K562 (cell line): Measurements from ENCODE around the gene BTRC. TPM values are rescaled to one million over a fixed set of nuclear protein-coding genes. Genes with fewer than 3 reads are reported as not detected.

Experiments
- ATAC-seq: fragments of 200-7000 bp; cut with Tn5 transposase; 3 replicates; pipeline ENCODE4 v1.9.1; 2020; ENCODE audit warnings: moderate library complexity
- BruUV-seq: library from RNA; stranded (reverse); fragments of 400-500 nt; replicated peaks from 2 replicates; lab custom pipeline; 2021; lab: Mats Ljungman, UMichigan
- CTCF ChIA-PET: fragments of 300-600 bp; formaldehyde crosslinking; extraction: SDS; loops from one replicate; lab custom pipeline; 2021; ENCODE audit warnings: low intra/inter-chr PET ratio; lab: Yijun Ruan, JAX
- POLR2A ChIA-PET: fragments of 300-600, 350-650 bp; sonication (Branson Sonifier 250); formaldehyde crosslinking; extraction: SDS; loops from one replicate; lab custom pipeline; 2021; ENCODE audit warnings: antibody characterized with exemption, inconsistent platforms; lab: Yijun Ruan, JAX
- DNase-seq, 4 experiments: peaks; one replicate each; pipeline versions ENCODE4 v3.0.0 to v3.0.0-alpha.2; 2011 to 2018; ENCODE audit warnings: low spot score in 3 of 4, mixed read lengths in 3 of 4; ENCODE audit errors: extremely low read depth in 1 of 4
- FAIRE-seq: peaks from 2 replicates; lab custom pipeline; 2011; peaks lifted over from hg19 to GRCh38; lab: Jason Lieb, UNC
- H2AFZ ChIP-seq: 2 replicates; pipeline ENCODE4 v1.6.0; 2011; ENCODE audit warnings: low read depth, low read length, control low read depth, inconsistent platforms
- H3K27ac ChIP-seq: fragments of 200-600 bp; 3 replicates; pipeline ENCODE4 v1.8.0; 2011; ENCODE audit warnings: low read depth, mild to moderate bottlenecking, control low read depth, inconsistent platforms, low read length, moderate library complexity, mixed read lengths; ENCODE audit errors: extremely low read depth
- H3K27me3 ChIP-seq, 2 experiments: fragments of 300-600 bp in 1 of 2; 2 replicates in 1 of 2; 3 replicates in 1 of 2; pipeline versions ENCODE4 v1.6.0 to v1.8.0; 2011; ENCODE audit warnings: inconsistent platforms in 2 of 2, low read length in 2 of 2, mild to moderate bottlenecking in 1 of 2, mixed read lengths in 1 of 2, moderate library complexity in 1 of 2; ENCODE audit not compliant: control insufficient read depth in 2 of 2, insufficient read depth in 2 of 2
- H3K36me3 ChIP-seq: fragments of 300-600 bp; 3 replicates; pipeline ENCODE4 v1.8.0; 2011; ENCODE audit warnings: mild to moderate bottlenecking, low read length, inconsistent platforms; ENCODE audit not compliant: control insufficient read depth, insufficient read depth
- H3K4me1 ChIP-seq, 2 experiments: fragments of 200-600 bp in 1 of 2; replicated peaks in 1 of 2; 2 replicates in 1 of 2; 3 replicates in 1 of 2; pipeline versions ENCODE4 v1.5.1 to v1.8.0; 2011; ENCODE audit warnings: inconsistent platforms in 2 of 2, low read length in 2 of 2, mild to moderate bottlenecking in 1 of 2, mixed read lengths in 1 of 2, moderate library complexity in 1 of 2; ENCODE audit not compliant: control insufficient read depth in 2 of 2, insufficient read depth in 2 of 2
- H3K4me2 ChIP-seq: 2 replicates; pipeline ENCODE4 v1.6.1; 2011; ENCODE audit warnings: low read length, control low read depth, inconsistent platforms, mixed read lengths; ENCODE audit not compliant: insufficient read depth
- H3K4me3 ChIP-seq: fragments of 200-600 bp; sonication (generic), shearing (Covaris generic); 2 replicates; pipeline ENCODE4 v1.5.1; 2016; ENCODE audit warnings: control low read depth, inconsistent platforms
- H3K79me2 ChIP-seq: fragments of 200-600 bp; 3 replicates; pipeline ENCODE4 v1.8.0; 2011; ENCODE audit warnings: low read length, inconsistent platforms; ENCODE audit not compliant: control insufficient read depth, insufficient read depth
- H3K9ac ChIP-seq, 2 experiments: 2 replicates each; pipeline versions ENCODE4 v1.6.0 to v1.6.1; 2011; ENCODE audit warnings: low read depth in 2 of 2, low read length in 2 of 2, control low read depth in 1 of 2, inconsistent platforms in 1 of 2, mild to moderate bottlenecking in 1 of 2, mixed read lengths in 1 of 2; ENCODE audit not compliant: insufficient read depth in 1 of 2
- H3K9me1 ChIP-seq: one replicate; pipeline ENCODE4 v1.6.0; 2011; ENCODE audit warnings: inconsistent platforms, mild to moderate bottlenecking, low read length, moderate library complexity; ENCODE audit not compliant: control insufficient read depth, insufficient read depth
- H3K9me3 ChIP-seq: replicated peaks from 2 replicates; pipeline ENCODE4 v1.5.1; 2011; ENCODE audit warnings: low read depth, low read length, inconsistent platforms; ENCODE audit not compliant: control insufficient read depth, insufficient read depth
- H4K20me1 ChIP-seq: replicated peaks from 2 replicates; pipeline ENCODE4 v1.6.1; 2011; ENCODE audit warnings: low read length, inconsistent platforms, mixed read lengths; ENCODE audit not compliant: control insufficient read depth, insufficient read depth
- NR4A1 ChIP-seq, 2 experiments: fragments of 250-450 bp in 1 of 2; fragments of 450-650 bp in 1 of 2; sonication (Bioruptor Pico) in 1 of 2; IDR thresholded peaks; 2 replicates each; pipeline versions ENCODE4 v1.4.0 to v1.6.1; 2016 to 2020; ENCODE audit warnings: mild to moderate bottlenecking in 2 of 2, missing compliant biosample characterization in 1 of 2, missing genetic modification characterization in 1 of 2, moderate library complexity in 1 of 2
- WGBS: fragments of 100-300 bp; shearing (Covaris generic); methylation state at CpG from one replicate; pipeline ENCODE4 v1.1.6; 2016; ENCODE audit warnings: low coverage, mixed read lengths; ENCODE audit not compliant: insufficient coverage; ENCODE audit errors: missing lambda C conversion rate; 5-methylcytosine and 5-hydroxymethylcytosine counted together
- in situ Hi-C: fragments of 300-500 bp; cut with MboI; formaldehyde crosslinking; loops from 4 replicates; pipeline ENCODE4 v1.15.0; 2018; ENCODE audit warnings: inconsistent platforms, mixed read lengths
- intact Hi-C: fragments of 100-400 bp; cut with micrococcal nuclease; formaldehyde crosslinking; loops from 2 replicates; pipeline ENCODE4 v1.14.2; 2022
- polyA plus RNA-seq, 8 experiments: library from polyadenylated mRNA; depleted of rRNA in 4 of 8; stranded (reverse) in 5 of 8; unstranded in 3 of 8; fragments of >200 nt; fragmentation: Nextera tagmentation in 2 of 8; fragmentation: Illumina TruSeq in 1 of 8; extraction: Ambion mirVana in 2 of 8; extraction: Trizol in 1 of 8; gene quantifications; 2 replicates each; pipeline versions ENCODE4 v1.2.1 to v1.2.3, GENCODE V29; 2011 to 2014; ENCODE audit warnings: inconsistent platforms in 1 of 8, missing spikeins in 1 of 8
- total RNA-seq, 7 experiments: library from RNA; depleted of rRNA in 6 of 7; stranded (reverse); fragments of >200 nt in 6 of 7; fragmentation: Illumina TruSeq in 2 of 7; extraction: Trizol in 2 of 7; gene quantifications; 2 replicates each; pipeline versions ENCODE4 v1.2.1 to v1.2.3, GENCODE V29; 2011 to 2021; ENCODE audit warnings: low replicate concordance in 1 of 7
- TF ChIP-seq, protein P1 (sequence below): fragments of 450-650 bp; IDR thresholded peaks from 2 replicates; pipeline ENCODE4 v1.6.1; 2018; ENCODE audit not compliant: partially characterized antibody

BTRC gene
- total and polyA plus RNA-seq, 9 of the 15 experiments (the other 6 are each of a cell fraction or from before 2014, with no cell fraction given), result 1.6 to 15.4 (median 7.0) TPM

DNA sequence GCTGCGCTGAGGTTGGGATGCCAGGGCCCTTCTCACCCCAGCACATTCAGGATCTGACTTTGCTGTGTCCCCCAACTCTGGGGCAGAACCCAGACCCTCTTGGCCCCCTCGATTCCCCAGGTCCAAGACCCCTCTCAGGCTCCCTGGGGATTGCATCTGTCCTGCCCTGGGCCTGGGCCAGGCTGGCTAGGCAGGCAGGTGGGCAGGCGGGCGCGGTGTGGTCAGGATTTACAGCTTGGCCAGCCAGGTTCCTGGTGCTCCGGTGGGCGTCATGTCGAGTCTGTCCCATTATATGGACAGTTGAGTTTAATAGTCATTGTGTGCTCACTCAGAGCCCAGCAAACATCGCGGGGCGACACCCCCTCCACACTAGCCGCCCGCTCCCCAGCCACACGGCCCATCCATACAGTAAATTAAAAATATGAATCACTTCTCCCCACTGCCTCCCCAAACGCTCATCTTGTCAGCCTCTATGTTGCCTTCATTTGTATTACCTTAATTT, 210.6 kb downstream of the BTRC start:
- FAIRE-seq, result no peak
- Histone ChIP-seq H3K4me3 (no peak overlapping the region), H3K9me1 (no peaks in the 10 kb centered on the region), H4K20me1 (no peaks in the 10 kb centered on the region), H3K4me2 (no peak overlapping the region), H3K4me1 (peaks cover 10 to 27% of the 10 kb centered on the region in 2 experiments; a peak in 4 of 5 replicates), H3K27ac (no peak overlapping the region), H3K9me3 (no peaks in the 10 kb centered on the region), H3K9ac (no peak overlapping the region), H3K36me3 (no peaks in the 10 kb centered on the region), H3K79me2 (no peaks in the 10 kb centered on the region), H3K27me3 (no peaks in the 10 kb centered on the region), H2AFZ (no peak overlapping the region)
- ChIA-PET CTCF (no interaction called here), POLR2A (no interaction called here)
- no peak for DNase-seq
- 41% methylated on average over 9 of the region's 15 CpGs for WGBS
- no peak for ATAC-seq
- in situ Hi-C loops (no loop called here), intact Hi-C loops (no loop called here)
- TF ChIP-seq, protein P1, sequence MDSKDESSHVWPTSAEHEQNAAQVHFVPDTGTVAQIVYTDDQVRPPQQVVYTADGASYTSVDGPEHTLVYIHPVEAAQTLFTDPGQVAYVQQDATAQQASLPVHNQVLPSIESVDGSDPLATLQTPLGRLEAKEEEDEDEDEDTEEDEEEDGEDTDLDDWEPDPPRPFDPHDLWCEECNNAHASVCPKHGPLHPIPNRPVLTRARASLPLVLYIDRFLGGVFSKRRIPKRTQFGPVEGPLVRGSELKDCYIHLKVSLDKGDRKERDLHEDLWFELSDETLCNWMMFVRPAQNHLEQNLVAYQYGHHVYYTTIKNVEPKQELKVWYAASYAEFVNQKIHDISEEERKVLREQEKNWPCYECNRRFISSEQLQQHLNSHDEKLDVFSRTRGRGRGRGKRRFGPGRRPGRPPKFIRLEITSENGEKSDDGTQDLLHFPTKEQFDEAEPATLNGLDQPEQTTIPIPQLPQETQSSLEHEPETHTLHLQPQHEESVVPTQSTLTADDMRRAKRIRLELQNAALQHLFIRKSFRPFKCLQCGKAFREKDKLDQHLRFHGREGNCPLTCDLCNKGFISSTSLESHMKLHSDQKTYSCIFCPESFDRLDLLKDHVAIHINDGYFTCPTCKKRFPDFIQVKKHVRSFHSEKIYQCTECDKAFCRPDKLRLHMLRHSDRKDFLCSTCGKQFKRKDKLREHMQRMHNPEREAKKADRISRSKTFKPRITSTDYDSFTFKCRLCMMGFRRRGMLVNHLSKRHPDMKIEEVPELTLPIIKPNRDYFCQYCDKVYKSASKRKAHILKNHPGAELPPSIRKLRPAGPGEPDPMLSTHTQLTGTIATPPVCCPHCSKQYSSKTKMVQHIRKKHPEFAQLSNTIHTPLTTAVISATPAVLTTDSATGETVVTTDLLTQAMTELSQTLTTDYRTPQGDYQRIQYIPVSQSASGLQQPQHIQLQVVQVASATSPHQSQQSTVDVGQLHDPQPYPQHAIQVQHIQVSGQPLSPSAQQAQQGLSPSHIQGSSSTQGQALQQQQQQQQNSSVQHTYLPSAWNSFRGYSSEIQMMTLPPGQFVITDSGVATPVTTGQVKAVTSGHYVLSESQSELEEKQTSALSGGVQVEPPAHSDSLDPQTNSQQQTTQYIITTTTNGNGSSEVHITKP, result peak; percentile 23
- TF ChIP-seq NR4A1 (CRISPR knock-in tag; IDR thresholded peaks at IDR 0.05) (no peak), NR4A1 (tag; IDR thresholded peaks at IDR 0.05) (no peak)
- no TSS peak for BruUV-seq
